SK-N-SH (cell line): ENCODE data around the gene TTLL7. TPM values are rescaled to one million over a fixed set of nuclear protein-coding genes. Genes with fewer than 3 reads are reported as not detected.

Source experiments
- CTCF ChIA-PET: fragments of 300-600, 350-600 bp; formaldehyde crosslinking; extraction: SDS; loops from one replicate; lab custom pipeline; 2021; lab: Yijun Ruan, JAX
- POLR2A ChIA-PET: fragments of 350-600 bp; sonication (Branson Sonifier 250); formaldehyde crosslinking; extraction: SDS; loops from one replicate; lab custom pipeline; 2020; ENCODE audit warnings: antibody characterized with exemption, inconsistent platforms; lab: Yijun Ruan, JAX
- DNase-seq: peaks from one replicate; pipeline ENCODE4 v3.0.0; 2012
- H2AFZ ChIP-seq: fragments of 200-600 bp; sonication (generic); 2 replicates; pipeline ENCODE4 v1.8.1; 2016; ENCODE audit warnings: antibody characterized with exemption, mild to moderate bottlenecking, low read depth
- H3F3A ChIP-seq: fragments of 200-600 bp; sonication (generic); replicated peaks from 2 replicates; pipeline ENCODE3; 2016; ENCODE audit warnings: antibody characterized with exemption, mild to moderate bottlenecking; ENCODE audit not compliant: insufficient read depth
- H3K27ac ChIP-seq, 2 experiments: fragments of 200-500 bp in 1 of 2; fragments of 200-600 bp in 1 of 2; sonication (Bioruptor generic) in 1 of 2; sonication (generic), shearing (Covaris generic) in 1 of 2; 2 replicates each; pipeline versions ENCODE4 v1.5.1 to v1.6.1; 2014 to 2016; ENCODE audit warnings: low read depth in 2 of 2, inconsistent platforms in 1 of 2, low read length in 1 of 2, mild to moderate bottlenecking in 1 of 2, mixed read lengths in 1 of 2
- H3K27me3 ChIP-seq: fragments of 200-600 bp; sonication (generic), shearing (Covaris generic); 2 replicates; pipeline ENCODE4 v1.6.1; 2016; ENCODE audit warnings: mixed run types; ENCODE audit not compliant: insufficient read depth
- H3K36me3 ChIP-seq, 2 experiments: fragments of 200-500 bp in 1 of 2; fragments of 200-600 bp in 1 of 2; sonication (Bioruptor generic) in 1 of 2; sonication (generic) in 1 of 2; replicated peaks in 1 of 2; 2 replicates each; pipeline versions ENCODE3 to v1.5.1; 2014 to 2016; ENCODE audit warnings: low read length in 1 of 2, mild to moderate bottlenecking in 1 of 2; ENCODE audit not compliant: insufficient read depth in 2 of 2, control insufficient read depth in 1 of 2
- H3K4me1 ChIP-seq, 2 experiments: fragments of 200-500 bp in 1 of 2; fragments of 200-600 bp in 1 of 2; sonication (Bioruptor generic) in 1 of 2; sonication (generic), shearing (Covaris generic) in 1 of 2; 2 replicates each; pipeline versions ENCODE4 v1.5.1 to v1.6.1; 2014 to 2016; ENCODE audit warnings: low read depth in 1 of 2, low read length in 1 of 2, mixed run types in 1 of 2; ENCODE audit not compliant: insufficient read depth in 2 of 2, control insufficient read depth in 1 of 2
- H3K4me2 ChIP-seq: fragments of 200-600 bp; sonication (generic), shearing (Covaris generic); 2 replicates; pipeline ENCODE4 v1.6.1; 2017; ENCODE audit warnings: mixed run types
- H3K4me3 ChIP-seq, 2 experiments: fragments of 200-500 bp in 1 of 2; fragments of 200-600 bp in 1 of 2; sonication (Bioruptor generic) in 1 of 2; sonication (generic), shearing (Covaris generic) in 1 of 2; 2 replicates each; pipeline versions ENCODE4 v1.5.1 to v1.8.1; 2014 to 2016; ENCODE audit warnings: low read depth in 2 of 2, inconsistent platforms in 1 of 2, low read length in 1 of 2, mild to moderate bottlenecking in 1 of 2, mixed read lengths in 1 of 2, moderate library complexity in 1 of 2
- H3K79me2 ChIP-seq: fragments of 200-600 bp; sonication (generic); 2 replicates; pipeline ENCODE4 v1.8.1; 2017; ENCODE audit warnings: mild to moderate bottlenecking; ENCODE audit not compliant: insufficient read depth
- H3K9ac ChIP-seq: fragments of 200-600 bp; sonication (generic); 2 replicates; pipeline ENCODE4 v1.6.1; 2017; ENCODE audit warnings: mixed run types
- H3K9me2 ChIP-seq: fragments of 200-600 bp; sonication (generic); 2 replicates; pipeline ENCODE4 v1.6.1; 2017; ENCODE audit warnings: mixed run types
- H3K9me3 ChIP-seq: fragments of 200-600 bp; sonication (generic); 2 replicates; pipeline ENCODE4 v1.6.1; 2017; ENCODE audit warnings: mixed run types, mild to moderate bottlenecking, moderate library complexity
- H4K20me1 ChIP-seq: fragments of 200-600 bp; sonication (generic); 2 replicates; pipeline ENCODE4 v1.6.1; 2017; ENCODE audit warnings: mild to moderate bottlenecking, mixed run types; ENCODE audit not compliant: insufficient read depth
- ELF1 ChIP-seq: IDR thresholded peaks from 2 replicates; pipeline ENCODE4 v1.4.0; 2012
- EP300 ChIP-seq, 2 experiments: IDR thresholded peaks; 2 replicates each; pipeline versions ENCODE4 v1.4.0 to v1.6.1; 2012; ENCODE audit warnings: borderline replicate concordance in 1 of 2, low read depth in 1 of 2, low read length in 1 of 2
- EZH2phosphoT487 ChIP-seq: fragments of 200-600 bp; sonication (generic); IDR thresholded peaks from 2 replicates; pipeline ENCODE4 v1.6.1; 2017; ENCODE audit warnings: low read depth, mixed run types, mild to moderate bottlenecking, antibody characterized with exemption, moderate library complexity, borderline replicate concordance
- FOSL2 ChIP-seq: IDR thresholded peaks from 2 replicates; pipeline ENCODE4 v1.4.0; 2012; ENCODE audit warnings: low read depth, mild to moderate bottlenecking, moderate library complexity, borderline replicate concordance
- FOXJ3 ChIP-seq: sonication (generic); formaldehyde crosslinking; IDR thresholded peaks from 2 replicates; pipeline ENCODE4 v1.5.1; 2020; ENCODE audit warnings: mild to moderate bottlenecking, missing genetic modification reagents
- GABPA ChIP-seq: IDR thresholded peaks from 2 replicates; pipeline ENCODE4 v1.4.0; 2012; ENCODE audit warnings: low read depth, mild to moderate bottlenecking
- JUND ChIP-seq: IDR thresholded peaks from 2 replicates; pipeline ENCODE4 v1.4.0; 2012
- MAX ChIP-seq: IDR thresholded peaks from 2 replicates; pipeline ENCODE4 v1.4.0; 2012; ENCODE audit warnings: low read depth
- MXI1 ChIP-seq: IDR thresholded peaks from 2 replicates; pipeline ENCODE4 v1.6.1; 2012; ENCODE audit warnings: mild to moderate bottlenecking, low read depth, low read length, improper control_type of control experiment
- NFIC ChIP-seq: IDR thresholded peaks from 2 replicates; pipeline ENCODE4 v1.4.0; 2012; ENCODE audit warnings: borderline replicate concordance
- NRF1 ChIP-seq: IDR thresholded peaks from 2 replicates; pipeline ENCODE4 v1.6.1; 2012; ENCODE audit warnings: low read depth, mild to moderate bottlenecking, low read length
- POLR2AphosphoS5 ChIP-seq: IDR thresholded peaks from 2 replicates; pipeline ENCODE4 v1.6.1; 2012; ENCODE audit warnings: low read depth, low read length
- RAD21 ChIP-seq: IDR thresholded peaks from 2 replicates; pipeline ENCODE4 v1.6.1; 2012; ENCODE audit warnings: mild to moderate bottlenecking, low read length
- RFX5 ChIP-seq: IDR thresholded peaks from 2 replicates; pipeline ENCODE4 v1.6.1; 2012; ENCODE audit warnings: mild to moderate bottlenecking, improper control_type of control experiment, low read length
- SIN3A ChIP-seq: IDR thresholded peaks from 2 replicates; pipeline ENCODE4 v1.6.1; 2012; ENCODE audit warnings: low read depth, mild to moderate bottlenecking, low read length, moderate library complexity, borderline replicate concordance
- SMC3 ChIP-seq: IDR thresholded peaks from 2 replicates; pipeline ENCODE4 v1.6.1; 2012; ENCODE audit warnings: low read depth, low read length, improper control_type of control experiment
- TEAD4 ChIP-seq: IDR thresholded peaks from 2 replicates; pipeline ENCODE4 v1.4.0; 2012; ENCODE audit warnings: mild to moderate bottlenecking, borderline replicate concordance; ENCODE audit not compliant: insufficient read depth
- USF2 ChIP-seq: fragments of 150-350 bp; IDR thresholded peaks from 2 replicates; pipeline ENCODE4 v1.6.1; 2017; ENCODE audit warnings: antibody characterized with exemption, low read length, low read depth, borderline replicate concordance
- WGBS: methylation state at CpG from one replicate; pipeline ENCODE4 v1.1.6; 2017; ENCODE audit warnings: low lambda C conversion rate; 5-methylcytosine and 5-hydroxymethylcytosine counted together
- polyA plus RNA-seq, 3 experiments: library from polyadenylated mRNA; depleted of rRNA; stranded (reverse); fragments of >200 nt; gene quantifications; 2 replicates each; pipeline ENCODE4 v1.2.3, GENCODE V29; 2012

TTLL7 gene
- polyA plus RNA-seq, 1 of the 3 experiments (the other 2 are of a cell fraction), result 7.3 TPM

- Histone ChIP-seq H3K27me3 (no peaks in the 10 kb centered on the region; the same call in 1 of the 2 replicates), H3K9me2 (no peaks in the 10 kb centered on the region), H3K4me1 (peaks cover 0 to 2% of the 10 kb centered on the region in 2 experiments; a peak in 1 of 4 replicates), H3K27ac (no peak overlapping the region), H3K4me2 (no peak overlapping the region), H3F3A (no peaks in the 10 kb centered on the region), H2AFZ (no peak overlapping the region), H3K9me3 (no peaks in the 10 kb centered on the region), H4K20me1 (no peaks in the 10 kb centered on the region), H3K36me3 (no peaks in the 10 kb centered on the region), H3K79me2 (no peaks in the 10 kb centered on the region), H3K9ac (no peak overlapping the region), H3K4me3 (no peak overlapping the region)
- 48% methylated on average over 3 of the region's 3 CpGs for WGBS
- TF ChIP-seq SMC3, result no peak
- TF ChIP-seq RAD21, result no peak
- DNase-seq, result no peak
- POLR2A ChIA-PET, result no interaction called here
- CTCF ChIA-PET, result no interaction called here
These were observed 148.1 kb downstream of the TTLL7 start for GRCh38 chr1:83850834-83851233.

GRCh38 chr1:83849191-83850061, 149.5 kb downstream of the TTLL7 start:
- Histone ChIP-seq H3K4me3 (no peak overlapping the region), H3K9ac (no peak overlapping the region), H3K4me1 (peaks cover 0 to 10% of the 10 kb centered on the region in 2 experiments; a peak in 1 of 4 replicates), H3F3A (no peaks in the 10 kb centered on the region), H3K79me2 (no peaks in the 10 kb centered on the region), H3K36me3 (no peaks in the 10 kb centered on the region), H3K27me3 (no peaks in the 10 kb centered on the region; the same call in 1 of the 2 replicates), H3K9me3 (no peaks in the 10 kb centered on the region), H3K27ac (no peak overlapping the region), H3K4me2 (no peak overlapping the region), H4K20me1 (no peaks in the 10 kb centered on the region), H2AFZ (no peak overlapping the region), H3K9me2 (no peaks in the 10 kb centered on the region)
- POLR2A ChIA-PET, result no interaction called here
- TF ChIP-seq SMC3, result peak; percentile 14; the same call in 1 of the 2 replicates
- peak; percentile 34 for TF ChIP-seq RAD21
- TF ChIP-seq USF2, result no peak
- 62% methylated on average over 3 of the region's 3 CpGs for WGBS
- CTCF ChIA-PET, result interaction anchor here (0.8 to 1.7 kb wide), 3 partner anchors 13 to 1702 kb away, joined by 3 to 4 read pairs (median 4); no protein-coding TSS in a partner anchor
- DNase-seq, result peak; percentile 16

- DNase-seq, result no peak
- WGBS, result 45% methylated on average over 1 of the region's 1 CpG
- H2AFZ ChIP-seq, result no peak overlapping the region
- no peaks in the 10 kb centered on the region for H3K27me3 ChIP-seq
- no peaks in the 10 kb centered on the region for H3K36me3 ChIP-seq
- H3K4me3 ChIP-seq, result no peak overlapping the region
- H3K9me2 ChIP-seq, result no peaks in the 10 kb centered on the region
- no peaks in the 10 kb centered on the region for H3F3A ChIP-seq
- H3K79me2 ChIP-seq, result no peaks in the 10 kb centered on the region
- no peak overlapping the region for H3K27ac ChIP-seq
- CTCF ChIA-PET, result interaction anchor here (0.7 kb wide), 1 partner anchor 9 kb away, joined by 3 read pairs; no protein-coding TSS in a partner anchor
- H4K20me1 ChIP-seq, result no peaks in the 10 kb centered on the region
- POLR2A ChIA-PET, result no interaction called here
- no peak overlapping the region for H3K9ac ChIP-seq
- H3K9me3 ChIP-seq, result no peaks in the 10 kb centered on the region
- peaks cover 0 to 10% of the 10 kb centered on the region in 2 experiments; a peak in 1 of 4 replicates for H3K4me1 ChIP-seq
- H3K4me2 ChIP-seq, result no peak overlapping the region
- TF ChIP-seq EP300 (IDR thresholded peaks at IDR 0.05; ENCODE audit: borderline replicate concordance in 1 of 2, low read depth in 1 of 2, low read length in 1 of 2), result no peak
- no peak for TF ChIP-seq RFX5
- TF ChIP-seq RAD21, result no peak
- no peak for TF ChIP-seq MXI1
- no peak for TF ChIP-seq SIN3A
- no peak for TF ChIP-seq FOXJ3
- TF ChIP-seq POLR2AphosphoS5, result no peak
- TF ChIP-seq EZH2phosphoT487, result no peak
- TF ChIP-seq ELF1, result no peak
- no peak for TF ChIP-seq USF2
- TF ChIP-seq NFIC, result no peak
- TF ChIP-seq TEAD4, result no peak
- TF ChIP-seq GABPA, result no peak
- no peak for TF ChIP-seq JUND
- TF ChIP-seq NRF1, result no peak
- no peak for TF ChIP-seq FOSL2
- no peak for TF ChIP-seq MAX
These were observed 152.8 kb downstream of the TTLL7 start for GRCh38 chr1:83846138-83846537.
